ENCODE results near the gene DNAJC9. TPM values are rescaled to one million over a fixed set of nuclear protein-coding genes. Genes with fewer than 3 reads are reported as not detected.

Gene DNAJC9
- total RNA-seq, 2 experiments from 2014 or later = 55.2 to 57.2 TPM

DNA sequence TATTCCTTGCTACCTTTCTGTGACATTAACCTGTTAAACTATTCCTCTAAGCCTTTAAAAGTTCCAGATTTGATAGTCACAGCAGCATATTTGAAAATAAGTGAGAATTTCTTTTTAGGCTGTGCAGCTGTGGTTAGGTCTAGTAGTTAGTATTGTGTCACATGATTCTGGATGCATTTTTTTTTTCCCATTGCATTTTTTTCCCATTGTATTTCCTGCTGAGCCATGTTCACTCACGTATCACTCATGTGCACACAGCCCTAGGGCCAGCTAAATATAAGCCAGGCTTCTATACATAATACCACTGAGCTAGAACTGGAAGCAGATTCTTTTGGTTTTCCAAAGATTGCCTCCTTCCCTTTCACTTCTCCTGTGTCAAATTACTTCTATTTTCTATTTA, 37.4 kb downstream of the DNAJC9 start:
- no peak for DNase-seq
- Mint-ChIP-seq H3K27ac (no peak overlapping the region), H3K36me3 (ENCODE audit: low read depth) (peaks cover 27% of the 10 kb centered on the region), H3K4me1 (ENCODE audit: low read depth) (no peaks in the 10 kb centered on the region), H3K27me3 (ENCODE audit: low read depth) (no peaks in the 10 kb centered on the region), H3K4me3 (no peak overlapping the region), H3K9me3 (no peaks in the 10 kb centered on the region)
- CTCF ChIA-PET = no interaction called here
- intact Hi-C loops (cut with micrococcal nuclease) = no loop called here

DNA sequence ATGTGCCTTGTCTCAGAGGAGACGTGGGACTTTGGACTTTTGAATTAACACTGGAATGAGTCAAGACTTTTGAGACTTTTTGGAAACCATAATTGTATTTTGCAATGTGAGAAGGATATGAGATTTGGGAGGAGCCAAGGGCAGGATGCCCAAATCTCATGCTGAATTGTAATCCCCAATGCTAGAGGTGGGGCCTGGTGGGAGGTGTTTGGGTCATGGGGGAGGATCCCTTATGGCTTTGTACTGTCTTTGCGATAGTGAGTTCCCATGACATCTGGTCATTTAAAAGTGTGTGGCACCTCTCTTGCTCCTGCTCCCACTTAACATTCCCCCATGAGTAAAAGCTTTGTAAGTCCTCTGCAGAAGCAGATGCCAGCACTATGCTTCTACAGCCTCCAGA, 39.2 kb downstream of the DNAJC9 start:
- no peak overlapping the region for H3K27ac Mint-ChIP-seq
- H3K27me3 Mint-ChIP-seq (ENCODE audit: low read depth) = no peaks in the 10 kb centered on the region
- H3K36me3 Mint-ChIP-seq (ENCODE audit: low read depth) = peaks cover 13% of the 10 kb centered on the region
- no peaks in the 10 kb centered on the region for H3K9me3 Mint-ChIP-seq
- DNase-seq = no peak
- CTCF ChIA-PET = no interaction called here
- no peaks in the 10 kb centered on the region for H3K4me1 Mint-ChIP-seq (ENCODE audit: low read depth)
- H3K4me3 Mint-ChIP-seq = no peak overlapping the region
- intact Hi-C loops (cut with micrococcal nuclease) = no loop called here

DNA sequence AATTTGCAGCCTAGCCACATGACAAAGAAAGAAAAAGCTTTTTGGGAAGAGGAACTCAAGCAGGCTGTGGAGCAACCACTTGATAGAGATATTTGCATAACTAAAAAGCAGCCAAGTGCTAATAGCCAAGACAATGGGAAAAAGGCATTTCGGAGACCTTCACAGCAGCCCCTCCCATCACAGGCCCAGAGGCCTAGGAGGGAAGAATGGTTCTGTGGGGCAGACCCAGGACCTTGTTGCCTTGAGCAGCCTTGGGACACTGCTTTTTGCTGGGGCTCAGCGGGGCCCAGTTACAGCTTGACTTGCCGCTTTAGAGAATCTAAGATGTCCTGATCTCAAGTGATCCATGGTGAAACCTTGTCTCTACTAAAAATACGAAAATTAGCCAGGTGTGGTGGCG, 40.7 kb downstream of the DNAJC9 start:
- no peak overlapping the region for H3K27ac Mint-ChIP-seq
- CTCF ChIA-PET = no interaction called here
- no peaks in the 10 kb centered on the region for H3K4me1 Mint-ChIP-seq (ENCODE audit: low read depth)
- no peaks in the 10 kb centered on the region for H3K9me3 Mint-ChIP-seq
- H3K27me3 Mint-ChIP-seq (ENCODE audit: low read depth) = no peaks in the 10 kb centered on the region
- no peak overlapping the region for H3K4me3 Mint-ChIP-seq
- H3K36me3 Mint-ChIP-seq (ENCODE audit: low read depth) = peaks cover 9% of the 10 kb centered on the region
- DNase-seq = no peak
- intact Hi-C loops (cut with micrococcal nuclease) = no loop called here

DNA sequence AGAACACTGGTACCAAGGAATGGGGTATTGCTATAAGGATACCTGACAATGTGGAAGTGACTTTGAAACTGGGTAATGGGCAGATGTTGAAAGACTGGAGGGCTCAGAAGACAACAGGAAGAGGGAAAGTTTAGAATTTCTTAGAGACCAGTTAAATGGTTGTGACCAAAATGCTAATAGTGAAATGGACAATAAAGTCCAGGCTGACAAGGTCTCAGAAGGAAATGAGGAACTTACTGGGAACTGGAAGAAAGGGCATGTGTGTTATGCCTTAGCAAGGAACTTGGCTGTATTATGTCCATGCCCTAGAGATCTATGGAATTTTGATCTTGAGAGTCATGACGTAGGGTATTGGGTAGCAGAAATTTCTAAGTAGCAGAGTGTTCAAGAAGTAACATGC, 41.2 kb downstream of the DNAJC9 start:
- CTCF ChIA-PET = no interaction called here
- H3K9me3 Mint-ChIP-seq = no peaks in the 10 kb centered on the region
- no peak for DNase-seq

DNA sequence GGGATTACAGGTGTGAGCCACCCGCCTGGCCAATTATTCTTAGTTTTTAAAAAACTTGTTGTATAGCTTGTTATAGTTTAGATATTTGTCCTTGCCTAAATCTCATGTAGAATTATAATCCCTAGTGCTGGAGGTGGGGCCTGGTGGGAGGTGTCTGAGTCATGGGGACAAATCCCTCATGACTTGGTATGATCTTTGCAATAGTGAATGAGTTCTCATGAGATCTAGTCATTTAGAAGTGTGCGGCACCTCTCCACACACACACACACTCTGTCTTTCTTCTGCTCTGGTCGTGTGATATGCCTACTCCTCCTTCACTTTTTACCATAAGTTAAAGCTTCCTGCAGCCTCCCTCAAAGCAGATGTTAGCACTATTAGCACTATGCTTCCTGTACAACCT, 42.0 kb downstream of the DNAJC9 start:
- Mint-ChIP-seq H3K4me3 (no peak overlapping the region), H3K27me3 (ENCODE audit: low read depth) (no peaks in the 10 kb centered on the region), H3K4me1 (ENCODE audit: low read depth) (no peaks in the 10 kb centered on the region), H3K9me3 (no peaks in the 10 kb centered on the region), H3K27ac (no peak overlapping the region), H3K36me3 (ENCODE audit: low read depth) (peaks cover 6% of the 10 kb centered on the region)
- DNase-seq = no peak
- CTCF ChIA-PET = no interaction called here
- intact Hi-C loops (cut with micrococcal nuclease) = no loop called here

More for the DNA sequence above, 41.2 kb downstream of the DNAJC9 start:
- Mint-ChIP-seq H3K27me3 (ENCODE audit: low read depth) (no peaks in the 10 kb centered on the region), H3K36me3 (ENCODE audit: low read depth) (peaks cover 9% of the 10 kb centered on the region), H3K4me3 (no peak overlapping the region), H3K4me1 (ENCODE audit: low read depth) (no peaks in the 10 kb centered on the region), H3K27ac (no peak overlapping the region)
- intact Hi-C loops (cut with micrococcal nuclease) = no loop called here

Other genes starting within 250 kb of the DNAJC9 start
- gene P4HA1, start 150.4 kb downstream of the DNAJC9 start, total RNA-seq = 10 to 100 TPM; 15.3 to 15.9 TPM
- gene NUDT13, start 136.8 kb downstream of the DNAJC9 start, total RNA-seq = under 1 TPM; 0.72 to 0.83 TPM
- gene ECD, start 79.2 kb downstream of the DNAJC9 start, total RNA-seq = 10 to 100 TPM; 26.5 to 28.1 TPM
- 10 to 100 TPM; 13.3 to 13.7 TPM for gene FAM149B1, start 79.1 kb downstream of the DNAJC9 start, total RNA-seq
- gene MRPS16, start 5.4 kb upstream of the DNAJC9 start, total RNA-seq = 100 to 1,000 TPM; 140 to 145 TPM
- under 1 TPM; 0.20 to 0.31 TPM for gene CFAP70, start 111.6 kb upstream of the DNAJC9 start, total RNA-seq
- gene ANXA7, start 166.8 kb upstream of the DNAJC9 start, total RNA-seq = 100 to 1,000 TPM; 130 to 134 TPM
- gene MSS51, start 186.3 kb upstream of the DNAJC9 start, total RNA-seq = 1 to 10 TPM; 1.6 to 1.9 TPM
- gene PPP3CB, start 248.8 kb upstream of the DNAJC9 start, total RNA-seq = 10 to 100 TPM; 34.9 to 35.8 TPM